A549 (cell line): ENCODE data around the gene TTC7B.

Source experiments
- MAX ChIP-seq: IDR thresholded peaks from 2 replicates; pipeline ENCODE4 v1.6.1; 2012
- POLR2A ChIP-seq: IDR thresholded peaks from 2 replicates; pipeline ENCODE4 v1.6.1; 2012; ENCODE audit warnings: mild to moderate bottlenecking, low read length
- REST ChIP-seq: fragments of 200-600 bp; sonication (generic); IDR thresholded peaks from 2 replicates; pipeline ENCODE4 v1.6.1; 2016; ENCODE audit warnings: antibody characterized with exemption, mild to moderate bottlenecking, moderate library complexity
- ZNF302 ChIP-seq: fragments of 250-450 bp; sonication (Bioruptor Pico); IDR thresholded peaks from 2 replicates; pipeline ENCODE4 v1.9.0; 2021; ENCODE audit warnings: inconsistent platforms, mild to moderate bottlenecking, moderate library complexity
- TF ChIP-seq, protein P1 (sequence below): fragments of >200 bp; sonication (Bioruptor Twin); formaldehyde crosslinking; IDR thresholded peaks from 3 replicates; pipeline ENCODE4 v1.5.1; 2016

GRCh38 chr14:90663680-90664079 lies 152.6 kb downstream of the TTC7B start:
- TF ChIP-seq, protein P1, sequence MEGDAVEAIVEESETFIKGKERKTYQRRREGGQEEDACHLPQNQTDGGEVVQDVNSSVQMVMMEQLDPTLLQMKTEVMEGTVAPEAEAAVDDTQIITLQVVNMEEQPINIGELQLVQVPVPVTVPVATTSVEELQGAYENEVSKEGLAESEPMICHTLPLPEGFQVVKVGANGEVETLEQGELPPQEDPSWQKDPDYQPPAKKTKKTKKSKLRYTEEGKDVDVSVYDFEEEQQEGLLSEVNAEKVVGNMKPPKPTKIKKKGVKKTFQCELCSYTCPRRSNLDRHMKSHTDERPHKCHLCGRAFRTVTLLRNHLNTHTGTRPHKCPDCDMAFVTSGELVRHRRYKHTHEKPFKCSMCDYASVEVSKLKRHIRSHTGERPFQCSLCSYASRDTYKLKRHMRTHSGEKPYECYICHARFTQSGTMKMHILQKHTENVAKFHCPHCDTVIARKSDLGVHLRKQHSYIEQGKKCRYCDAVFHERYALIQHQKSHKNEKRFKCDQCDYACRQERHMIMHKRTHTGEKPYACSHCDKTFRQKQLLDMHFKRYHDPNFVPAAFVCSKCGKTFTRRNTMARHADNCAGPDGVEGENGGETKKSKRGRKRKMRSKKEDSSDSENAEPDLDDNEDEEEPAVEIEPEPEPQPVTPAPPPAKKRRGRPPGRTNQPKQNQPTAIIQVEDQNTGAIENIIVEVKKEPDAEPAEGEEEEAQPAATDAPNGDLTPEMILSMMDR = no peak
- no peak for TF ChIP-seq POLR2A
- no peak for TF ChIP-seq ZNF302 (CRISPR knock-in tag)
- TF ChIP-seq REST = no peak
- no peak for TF ChIP-seq MAX
